Activated B cell treated with CpG ODN at 0.5 μM for 24 hours (primary cell): ENCODE results near the gene MAP6. TPM values are rescaled to one million over a fixed set of nuclear protein-coding genes. Genes with fewer than 3 reads are reported as not detected.

Source experiments
- ATAC-seq: fragments of 200-7000 bp; cut with Tn5 transposase; one replicate; pipeline ENCODE4 v1.10.0; 2021; ENCODE audit warnings: low read depth, mild to moderate bottlenecking, moderate library complexity
- CTCF ChIA-PET: fragments of 350-600 bp; sonication (Branson Sonifier 250); formaldehyde crosslinking; loops from one replicate; lab custom pipeline; 2021; ENCODE audit warnings: antibody characterized with exemption; lab: Charles Lee
- POLR2A ChIA-PET: fragments of 350-600 bp; sonication (Branson Sonifier 250); formaldehyde crosslinking; loops from one replicate; lab custom pipeline; 2021; ENCODE audit warnings: antibody characterized with exemption; lab: Charles Lee
- DNase-seq: peaks from one replicate; pipeline ENCODE4 v3.0.0; 2022
- H3K27ac Mint-ChIP-seq: one replicate; pipeline ENCODE4 v1.8.0; 2020; ENCODE audit warnings: mixed read lengths
- H3K27me3 Mint-ChIP-seq: one replicate; pipeline ENCODE4 v1.8.0; 2021; ENCODE audit warnings: mixed read lengths
- H3K36me3 Mint-ChIP-seq: one replicate; pipeline ENCODE4 v1.8.0; 2021; ENCODE audit warnings: low read depth, mixed read lengths
- H3K4me1 Mint-ChIP-seq: one replicate; pipeline ENCODE4 v1.8.0; 2021; ENCODE audit warnings: mixed read lengths
- H3K4me3 Mint-ChIP-seq: one replicate; pipeline ENCODE4 v1.8.0; 2020; ENCODE audit warnings: mild to moderate bottlenecking, mixed read lengths
- H3K9me3 Mint-ChIP-seq: one replicate; pipeline ENCODE4 v1.8.0; 2020; ENCODE audit warnings: mixed read lengths
- intact Hi-C: fragments of 100-400 bp; cut with micrococcal nuclease; formaldehyde crosslinking; loops from one replicate; pipeline ENCODE4 v1.15.1; 2024
- total RNA-seq: library from RNA; stranded (reverse); gene quantifications from 2 replicates; pipeline ENCODE4 v1.2.3, GENCODE V29; 2022
- TF ChIP-seq, protein P1 (sequence below): fragments of 200-600 bp; IDR thresholded peaks from one replicate; pipeline ENCODE4 v1.8.0; 2022; ENCODE audit warnings: antibody characterized with exemption, mild to moderate bottlenecking

Gene MAP6
- total RNA-seq, 1 donor from 2014 or later: 0.40 TPM

DNA sequence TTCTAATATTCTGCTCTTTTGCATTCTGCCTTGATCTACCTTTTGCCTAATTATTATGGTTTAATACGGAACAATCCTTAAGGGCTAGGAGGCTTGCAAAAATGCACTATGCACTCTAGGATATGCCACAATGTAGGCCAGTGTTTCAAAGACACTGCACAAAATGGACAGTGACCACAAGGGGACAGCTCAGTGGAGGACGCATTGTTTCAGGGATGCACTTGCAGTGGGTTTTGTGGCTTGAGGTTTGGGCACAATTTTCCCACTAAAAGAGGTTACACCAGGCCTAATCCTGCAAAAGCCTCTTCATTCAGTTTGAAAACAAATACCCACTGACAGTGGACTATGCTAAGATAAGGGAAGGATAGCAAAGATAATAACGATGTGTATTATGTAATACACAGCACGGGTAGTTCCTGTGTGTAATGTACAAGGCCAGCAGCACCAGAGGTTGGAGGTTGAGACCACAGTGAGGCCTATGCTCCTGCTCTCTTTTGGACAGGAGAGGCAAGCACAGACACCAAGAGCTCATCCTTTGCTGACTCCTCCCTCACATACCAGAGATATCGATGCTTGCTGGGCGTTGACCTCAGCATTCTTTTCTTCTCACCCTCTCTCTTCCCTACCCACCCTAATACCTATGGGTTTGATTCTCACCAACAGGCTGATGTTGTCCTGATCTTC lies 12.7 kb downstream of the MAP6 start:
- no peaks in the 10 kb centered on the region for H3K9me3 Mint-ChIP-seq
- no peak overlapping the region for H3K27ac Mint-ChIP-seq
- no peaks in the 10 kb centered on the region for H3K36me3 Mint-ChIP-seq
- no peak overlapping the region for H3K4me3 Mint-ChIP-seq
- intact Hi-C loops: no loop called here
- no peaks in the 10 kb centered on the region for H3K4me1 Mint-ChIP-seq
- DNase-seq (no peak), ATAC-seq (no peak)
- TF ChIP-seq, protein P1, sequence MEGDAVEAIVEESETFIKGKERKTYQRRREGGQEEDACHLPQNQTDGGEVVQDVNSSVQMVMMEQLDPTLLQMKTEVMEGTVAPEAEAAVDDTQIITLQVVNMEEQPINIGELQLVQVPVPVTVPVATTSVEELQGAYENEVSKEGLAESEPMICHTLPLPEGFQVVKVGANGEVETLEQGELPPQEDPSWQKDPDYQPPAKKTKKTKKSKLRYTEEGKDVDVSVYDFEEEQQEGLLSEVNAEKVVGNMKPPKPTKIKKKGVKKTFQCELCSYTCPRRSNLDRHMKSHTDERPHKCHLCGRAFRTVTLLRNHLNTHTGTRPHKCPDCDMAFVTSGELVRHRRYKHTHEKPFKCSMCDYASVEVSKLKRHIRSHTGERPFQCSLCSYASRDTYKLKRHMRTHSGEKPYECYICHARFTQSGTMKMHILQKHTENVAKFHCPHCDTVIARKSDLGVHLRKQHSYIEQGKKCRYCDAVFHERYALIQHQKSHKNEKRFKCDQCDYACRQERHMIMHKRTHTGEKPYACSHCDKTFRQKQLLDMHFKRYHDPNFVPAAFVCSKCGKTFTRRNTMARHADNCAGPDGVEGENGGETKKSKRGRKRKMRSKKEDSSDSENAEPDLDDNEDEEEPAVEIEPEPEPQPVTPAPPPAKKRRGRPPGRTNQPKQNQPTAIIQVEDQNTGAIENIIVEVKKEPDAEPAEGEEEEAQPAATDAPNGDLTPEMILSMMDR: no peak
- peaks cover 20% of the 10 kb centered on the region for H3K27me3 Mint-ChIP-seq
- ChIA-PET POLR2A (no interaction called here), CTCF (interaction anchor here (0.8 kb wide), 1 partner anchor 14 kb away, joined by 3 read pairs; no protein-coding TSS in a partner anchor)

DNA sequence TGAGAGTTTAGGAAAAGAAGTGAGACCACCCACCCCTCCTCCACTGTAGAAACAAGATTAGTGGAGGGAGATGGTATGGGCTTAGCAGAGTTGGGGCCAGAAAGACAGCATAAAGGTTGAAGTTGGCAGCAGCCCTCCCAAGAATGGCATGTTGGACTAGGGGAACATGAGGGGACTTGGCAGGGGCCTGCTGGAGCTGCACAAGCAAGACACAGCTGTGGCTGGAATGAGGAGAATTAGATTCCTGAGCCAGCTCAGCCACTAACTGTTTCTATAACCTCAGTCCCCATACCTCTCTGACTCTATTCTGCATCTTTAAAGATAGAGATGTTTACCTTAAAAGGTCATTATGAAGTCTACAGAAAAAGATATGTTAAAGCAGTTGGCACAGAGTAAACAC lies 13.2 kb downstream of the MAP6 start:
- Mint-ChIP-seq H3K4me1 (no peaks in the 10 kb centered on the region), H3K36me3 (no peaks in the 10 kb centered on the region), H3K4me3 (no peak overlapping the region), H3K9me3 (no peaks in the 10 kb centered on the region), H3K27ac (no peak overlapping the region), H3K27me3 (peaks cover 19% of the 10 kb centered on the region)
- CTCF ChIA-PET: no interaction called here
- DNase-seq (no peak), ATAC-seq (no peak)
- intact Hi-C loops: no loop called here
- TF ChIP-seq, protein P1: no peak
- POLR2A ChIA-PET: no interaction called here

GRCh38 chr11:75654314-75654713 lies 14.5 kb downstream of the MAP6 start:
- Mint-ChIP-seq H3K36me3 (no peaks in the 10 kb centered on the region), H3K4me1 (no peaks in the 10 kb centered on the region), H3K27me3 (peaks cover 13% of the 10 kb centered on the region), H3K9me3 (no peaks in the 10 kb centered on the region), H3K27ac (no peak overlapping the region), H3K4me3 (no peak overlapping the region)
- ATAC-seq: no peak
- TF ChIP-seq, protein P1: no peak
- ChIA-PET CTCF (no interaction called here), POLR2A (no interaction called here)
- intact Hi-C loops: no loop called here
- DNase-seq: no peak

GRCh38 chr11:75653532-75653931 lies 15.3 kb downstream of the MAP6 start:
- H3K4me3 Mint-ChIP-seq: no peak overlapping the region
- H3K27ac Mint-ChIP-seq: no peak overlapping the region
- peaks cover 7% of the 10 kb centered on the region for H3K27me3 Mint-ChIP-seq
- no peaks in the 10 kb centered on the region for H3K4me1 Mint-ChIP-seq
- DNase-seq (no peak), ATAC-seq (no peak)
- no peaks in the 10 kb centered on the region for H3K36me3 Mint-ChIP-seq
- no peaks in the 10 kb centered on the region for H3K9me3 Mint-ChIP-seq
- intact Hi-C loops: no loop called here
- ChIA-PET POLR2A (no interaction called here), CTCF (no interaction called here)
- TF ChIP-seq, protein P1: no peak

- intact Hi-C loops: no loop called here
- TF ChIP-seq, protein P1: no peak
- H3K36me3 Mint-ChIP-seq: no peaks in the 10 kb centered on the region
- H3K4me3 Mint-ChIP-seq: no peak overlapping the region
- no peaks in the 10 kb centered on the region for H3K9me3 Mint-ChIP-seq
- ChIA-PET CTCF (no interaction called here), POLR2A (no interaction called here)
- no peaks in the 10 kb centered on the region for H3K4me1 Mint-ChIP-seq
- H3K27me3 Mint-ChIP-seq: peaks cover 3% of the 10 kb centered on the region
- ATAC-seq (no peak), DNase-seq (no peak)
- H3K27ac Mint-ChIP-seq: no peak overlapping the region
These were observed 15.9 kb downstream of the MAP6 start for GRCh38 chr11:75652936-75653335.
